ENCODE data around the gene BSND. TPM values are rescaled to one million over a fixed set of nuclear protein-coding genes. Genes with fewer than 3 reads are reported as not detected.

The BSND gene
- total RNA-seq, 1 experiment from 2014 or later = not detected

GRCh38 chr1:55045430-55045829 is 46.7 kb downstream of the BSND start:
- no peak for DNase-seq (ENCODE audit: low read depth)

- no peak for DNase-seq (ENCODE audit: low read depth)
These were observed 48.1 kb downstream of the BSND start for GRCh38 chr1:55046871-55047270.

GRCh38 chr1:55047611-55048010 is 48.9 kb downstream of the BSND start:
- no peak for DNase-seq (ENCODE audit: low read depth)

GRCh38 chr1:55048453-55049270 is 49.9 kb downstream of the BSND start:
- no peak for DNase-seq (ENCODE audit: low read depth)

DNA sequence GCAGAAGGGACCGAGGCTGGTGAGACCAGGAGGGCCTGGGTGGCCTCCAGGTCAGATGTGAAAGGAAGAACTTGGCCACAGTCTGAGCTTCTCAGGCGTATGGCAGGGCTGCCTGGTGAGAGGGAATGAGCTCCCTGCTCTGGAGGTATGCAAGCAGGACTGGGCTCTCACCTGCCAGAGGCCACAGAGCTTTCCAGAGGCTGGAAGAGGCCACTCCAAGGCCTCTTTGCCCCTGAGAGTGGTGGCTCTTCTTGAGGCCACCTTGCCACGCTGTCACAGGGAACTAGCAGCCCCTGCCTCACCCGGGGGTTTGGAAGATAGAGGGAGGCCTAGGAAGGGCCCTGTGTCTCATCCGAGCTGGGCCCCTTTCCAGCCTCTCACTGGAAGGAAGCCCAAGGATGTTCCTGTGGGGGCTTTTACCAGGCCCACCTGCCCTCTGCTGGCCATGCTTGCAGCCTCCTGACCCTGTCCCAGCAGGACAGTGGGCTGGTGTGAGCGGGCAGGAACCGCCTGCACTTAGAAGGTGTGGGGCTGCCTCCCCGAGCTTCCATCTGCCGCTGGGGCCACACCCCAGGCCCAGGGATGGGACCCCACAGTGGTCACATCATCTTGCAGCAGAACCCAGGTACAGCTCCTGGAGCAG is 50.7 kb downstream of the BSND start:
- DNase-seq (ENCODE audit: low read depth) = no peak

GRCh38 chr1:55049914-55050278 is 51.2 kb downstream of the BSND start:
- DNase-seq (ENCODE audit: low read depth) = no peak

DNA sequence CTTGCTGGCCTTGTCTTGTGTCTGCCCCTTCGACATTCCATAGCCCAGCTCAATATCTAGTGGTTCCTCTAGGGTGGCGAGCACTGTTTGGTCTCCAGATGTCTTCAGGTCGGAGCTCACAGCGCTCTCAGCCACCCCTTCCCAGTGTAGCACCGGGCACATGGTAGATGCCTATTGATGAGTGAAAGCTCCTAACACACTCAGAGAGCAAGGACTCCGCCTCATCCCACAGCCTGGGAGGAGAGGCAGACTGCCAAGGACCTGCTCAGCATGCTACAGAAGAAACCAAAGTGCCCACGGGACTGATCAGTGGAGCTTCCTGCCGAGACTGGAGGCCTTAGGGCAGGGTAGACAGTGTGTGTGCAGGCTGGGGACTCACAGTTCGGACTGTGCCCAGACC is 51.5 kb downstream of the BSND start:
- peak; percentile 36 for DNase-seq (ENCODE audit: low read depth)

- no peak for DNase-seq (ENCODE audit: low read depth)
These were observed 52.4 kb downstream of the BSND start for GRCh38 chr1:55051169-55051568.

- no peak for DNase-seq (ENCODE audit: low read depth)
These were observed 52.9 kb downstream of the BSND start for GRCh38 chr1:55051621-55052020.

DNA sequence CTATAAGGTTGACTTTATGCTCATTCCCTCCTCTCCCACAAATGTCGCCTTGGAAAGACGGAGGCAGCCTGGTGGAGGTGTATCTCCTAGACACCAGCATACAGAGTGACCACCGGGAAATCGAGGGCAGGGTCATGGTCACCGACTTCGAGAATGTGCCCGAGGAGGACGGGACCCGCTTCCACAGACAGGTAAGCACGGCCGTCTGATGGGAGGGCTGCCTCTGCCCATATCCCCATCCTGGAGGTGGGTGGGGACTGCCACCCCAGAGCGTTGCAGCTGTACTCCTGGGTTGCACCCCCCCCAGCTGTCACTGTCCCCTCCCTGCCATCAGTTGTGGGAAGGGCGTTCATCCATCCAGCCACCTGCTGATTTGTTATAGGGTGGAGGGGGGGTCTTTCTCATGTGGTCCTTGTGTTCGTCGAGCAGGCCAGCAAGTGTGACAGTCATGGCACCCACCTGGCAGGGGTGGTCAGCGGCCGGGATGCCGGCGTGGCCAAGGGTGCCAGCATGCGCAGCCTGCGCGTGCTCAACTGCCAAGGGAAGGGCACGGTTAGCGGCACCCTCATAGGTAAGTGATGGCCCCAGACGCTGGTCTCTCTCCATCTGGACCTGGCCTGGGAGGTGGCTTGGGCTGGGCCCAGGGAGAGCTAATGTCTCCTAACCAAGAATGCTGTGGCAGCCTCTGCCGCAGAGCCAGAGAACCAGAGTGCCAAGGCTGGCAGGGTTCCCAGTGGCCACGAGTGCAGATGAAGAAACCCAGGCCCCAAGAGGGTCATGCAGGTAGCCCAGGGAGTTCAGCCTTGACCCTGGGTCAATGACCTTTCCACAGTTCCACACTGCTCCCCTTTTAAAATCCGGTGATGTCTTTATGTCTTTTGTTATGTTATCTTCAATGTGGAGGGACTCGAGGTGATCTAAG is 53.7 kb downstream of the BSND start:
- DNase-seq (ENCODE audit: low read depth) = no peak

DNA sequence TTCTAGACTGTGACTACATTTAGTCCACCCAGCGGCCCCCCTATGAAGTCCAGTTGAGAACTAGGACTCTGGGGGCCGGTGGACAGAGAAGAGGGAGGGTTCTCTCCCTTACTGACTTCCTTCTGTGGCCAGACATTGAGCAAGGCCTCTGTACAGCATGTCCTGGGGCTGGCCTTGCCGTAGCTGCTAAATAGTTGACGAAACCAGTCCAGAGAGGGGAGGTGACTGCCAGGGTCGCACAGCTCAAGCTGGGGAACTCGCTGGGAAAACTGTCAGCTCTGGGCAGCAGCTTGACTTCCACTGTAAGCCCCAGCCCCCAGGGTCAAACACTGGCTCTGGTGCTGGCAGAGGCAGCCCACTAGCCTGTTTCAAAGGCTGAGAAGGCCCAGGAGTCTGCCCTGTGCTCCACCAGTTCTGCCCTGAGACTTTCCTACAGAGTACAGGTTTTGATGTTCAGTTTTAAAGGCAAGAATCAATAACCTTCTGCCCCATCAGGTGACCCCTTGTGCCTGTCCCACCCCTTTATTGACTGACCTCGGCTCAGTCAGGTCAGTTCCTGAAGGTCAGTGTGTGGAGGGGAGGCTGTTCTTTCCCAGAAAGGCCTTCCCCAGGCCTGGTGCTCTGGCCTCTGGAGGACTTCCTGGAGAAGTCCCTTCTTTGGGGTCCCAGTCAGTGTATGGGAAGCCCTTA is 54.7 kb downstream of the BSND start:
- DNase-seq (ENCODE audit: low read depth) = no peak

GRCh38 chr1:55054396-55054795 is 55.7 kb downstream of the BSND start:
- DNase-seq (ENCODE audit: low read depth) = no peak

GRCh38 chr1:55055084-55055882 is 56.5 kb downstream of the BSND start:
- no peak for DNase-seq (ENCODE audit: low read depth)

DNA sequence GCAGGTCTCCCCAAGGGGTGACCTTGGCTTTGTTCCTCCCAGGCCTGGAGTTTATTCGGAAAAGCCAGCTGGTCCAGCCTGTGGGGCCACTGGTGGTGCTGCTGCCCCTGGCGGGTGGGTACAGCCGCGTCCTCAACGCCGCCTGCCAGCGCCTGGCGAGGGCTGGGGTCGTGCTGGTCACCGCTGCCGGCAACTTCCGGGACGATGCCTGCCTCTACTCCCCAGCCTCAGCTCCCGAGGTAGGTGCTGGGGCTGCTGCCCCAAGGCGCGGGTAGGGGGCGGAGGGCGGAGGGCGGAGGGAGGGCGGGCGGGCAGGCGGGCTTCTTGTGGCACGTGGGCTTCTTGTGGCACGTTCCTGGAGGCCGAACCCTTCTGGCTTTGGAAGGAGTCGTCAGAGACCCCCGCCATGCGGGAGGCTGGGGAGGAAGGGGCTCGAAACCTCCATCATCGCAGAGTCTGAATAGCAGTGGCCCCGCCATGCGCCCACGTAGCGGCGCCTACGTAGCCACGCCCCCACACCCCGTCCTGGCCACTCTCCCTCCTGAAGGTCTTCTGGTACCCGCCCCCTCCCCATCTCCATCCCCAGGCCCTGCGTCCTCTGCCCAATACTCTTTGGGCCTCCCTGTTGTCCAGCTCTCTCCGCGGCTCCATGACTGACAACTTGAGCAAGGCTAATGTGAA is 57.4 kb downstream of the BSND start:
- no peak for DNase-seq (ENCODE audit: low read depth)

DNA sequence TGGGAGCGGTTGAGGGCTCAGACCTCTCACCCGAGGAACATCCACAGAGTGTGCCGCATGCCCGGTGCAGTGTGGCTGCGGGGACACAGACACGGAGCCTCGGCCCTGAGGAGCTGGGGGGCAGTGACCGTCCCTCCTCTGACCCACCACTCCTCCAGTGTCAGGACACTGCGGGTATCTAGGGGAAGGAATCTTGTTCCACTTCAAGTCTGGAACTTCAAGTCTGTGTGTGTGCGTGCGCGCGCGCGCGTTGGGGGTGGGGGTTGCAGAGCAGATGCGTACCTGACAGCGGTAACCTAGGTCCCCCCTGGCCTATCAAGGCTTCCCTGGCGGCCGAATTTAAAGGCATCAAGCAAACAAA is 57.9 kb downstream of the BSND start:
- DNase-seq (ENCODE audit: low read depth) = no peak

DNA sequence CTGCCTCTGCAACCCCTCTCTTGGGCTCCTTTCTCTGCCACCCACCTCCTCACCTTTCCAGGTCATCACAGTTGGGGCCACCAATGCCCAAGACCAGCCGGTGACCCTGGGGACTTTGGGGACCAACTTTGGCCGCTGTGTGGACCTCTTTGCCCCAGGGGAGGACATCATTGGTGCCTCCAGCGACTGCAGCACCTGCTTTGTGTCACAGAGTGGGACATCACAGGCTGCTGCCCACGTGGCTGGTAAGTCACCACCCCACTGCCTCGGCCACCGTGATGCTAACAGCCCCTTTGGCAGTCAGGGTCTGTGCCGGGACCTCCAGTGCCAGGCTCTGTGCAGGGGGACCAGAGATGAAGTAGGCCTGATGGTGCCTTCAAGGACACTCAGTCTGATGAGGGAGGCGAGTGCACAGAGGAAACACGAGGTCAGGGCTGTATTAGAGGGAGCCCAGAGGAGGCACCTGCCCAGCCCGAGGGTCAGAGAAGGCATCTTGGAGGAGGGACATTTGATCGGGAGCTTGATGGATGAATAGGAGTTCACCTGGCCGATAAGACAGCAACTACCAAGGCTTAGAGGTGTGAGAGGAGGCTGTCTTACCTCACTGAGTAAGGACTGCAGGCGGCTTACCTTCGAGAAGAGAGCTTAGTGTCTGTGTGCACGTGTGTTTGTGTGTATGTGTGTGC is 58.7 kb downstream of the BSND start:
- no peak for DNase-seq (ENCODE audit: low read depth)

GRCh38 chr1:55057956-55058298 is 59.2 kb downstream of the BSND start:
- no peak for DNase-seq (ENCODE audit: low read depth)

GRCh38 chr1:55059302-55060132 is 60.8 kb downstream of the BSND start:
- DNase-seq (ENCODE audit: low read depth) = no peak
